GM21360 (cell line): ENCODE measurements around the gene LMCD1.
"Not testable (repeated sequence)": the region's sequence is repeated elsewhere in the genome, so short reads cannot be mapped to it uniquely, and the experiment has no call there.

Experiments used
- ATAC-seq: cut with Tn5 transposase; IDR thresholded peaks from one replicate; pipeline ENCODE4 v1.9.1; 2021; ENCODE audit warnings: mild to moderate bottlenecking, moderate library complexity; ENCODE audit not compliant: unreplicated experiment

LMCD1 gene

GRCh38 chr3:8579943-8580342 is 78.3 kb downstream of the LMCD1 start:
- ATAC-seq, result no peak

GRCh38 chr3:8580434-8580833 is 78.8 kb downstream of the LMCD1 start:
- not testable (repeated sequence) for ATAC-seq

- ATAC-seq, result no peak
Observed at GRCh38 chr3:8581373-8581772, 79.8 kb downstream of the LMCD1 start.

GRCh38 chr3:8581806-8582445 is 80.3 kb downstream of the LMCD1 start:
- no peak for ATAC-seq

- no peak for ATAC-seq
Observed at GRCh38 chr3:8584661-8585060, 83.0 kb downstream of the LMCD1 start.

- ATAC-seq, result no peak
Observed at GRCh38 chr3:8589880-8590556, 88.4 kb downstream of the LMCD1 start.

- ATAC-seq, result no peak
Observed at GRCh38 chr3:8593021-8593827, 91.6 kb downstream of the LMCD1 start.

GRCh38 chr3:8595252-8595651 is 93.6 kb downstream of the LMCD1 start:
- no peak for ATAC-seq

- no peak for ATAC-seq
Observed at GRCh38 chr3:8595695-8596115, 94.1 kb downstream of the LMCD1 start.

- no peak for ATAC-seq
Observed at GRCh38 chr3:8596321-8597218, 94.9 kb downstream of the LMCD1 start.

- ATAC-seq, result no peak
Observed at GRCh38 chr3:8597219-8597853, 95.7 kb downstream of the LMCD1 start.

DNA sequence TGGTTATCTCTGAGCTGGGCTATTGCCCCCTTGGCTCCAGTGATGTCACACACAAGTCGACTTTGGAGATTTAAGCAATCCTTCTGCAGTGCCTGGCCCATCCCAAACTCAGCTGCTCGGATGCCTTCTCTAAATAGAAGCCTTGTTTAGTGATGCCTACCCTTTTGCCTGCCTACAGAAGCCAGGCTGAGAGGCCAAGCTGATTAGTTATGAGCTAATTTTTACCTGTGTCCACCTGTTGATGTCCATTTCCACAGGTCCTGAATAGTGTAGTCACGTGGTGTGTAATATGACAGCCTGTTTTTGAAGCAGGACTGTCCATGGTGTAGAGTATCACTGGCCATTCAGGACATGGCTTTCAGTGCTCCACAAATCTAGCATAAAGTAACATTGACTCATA is 97.5 kb downstream of the LMCD1 start:
- ATAC-seq, result no peak

- ATAC-seq, result no peak
Observed at GRCh38 chr3:8600457-8600856, 98.8 kb downstream of the LMCD1 start.

GRCh38 chr3:8603115-8603710 is 101.6 kb downstream of the LMCD1 start:
- no peak for ATAC-seq

DNA sequence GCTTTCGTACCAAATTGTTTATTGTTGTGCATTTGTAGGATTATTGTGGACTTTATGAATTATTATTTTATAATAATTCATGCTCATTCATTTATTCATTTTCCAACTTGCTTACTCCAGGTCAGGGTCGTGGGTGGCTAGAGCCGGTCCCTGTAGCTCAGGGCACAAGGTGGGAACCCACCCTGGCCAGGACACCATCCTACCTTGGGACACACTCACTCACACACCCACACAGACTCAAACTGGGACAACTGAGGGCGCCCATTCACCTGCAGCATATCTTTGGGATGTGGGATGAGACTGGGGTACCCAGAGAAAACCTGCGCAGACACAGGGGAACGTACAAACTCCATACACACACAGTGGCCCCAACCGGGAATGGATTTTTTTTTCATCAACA is 102.4 kb downstream of the LMCD1 start:
- no peak for ATAC-seq

DNA sequence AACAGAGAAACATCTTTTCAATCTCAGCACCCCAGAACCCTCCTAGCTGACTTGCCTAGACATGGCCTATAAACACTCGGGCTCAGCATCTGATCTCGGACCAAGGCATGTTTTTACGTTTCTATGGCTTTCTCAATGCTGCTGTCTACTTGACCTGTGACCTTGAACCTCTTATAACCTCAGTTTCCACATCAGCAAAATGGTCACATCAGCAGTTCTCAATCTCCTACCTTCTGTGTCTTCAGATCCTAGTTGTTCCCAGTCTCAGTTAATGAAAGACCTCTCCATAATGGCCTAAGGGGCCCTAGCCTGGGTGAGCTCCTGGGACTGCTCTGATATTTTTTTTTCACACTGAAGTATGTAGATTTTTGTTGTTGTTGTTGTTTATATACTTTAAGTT is 103.4 kb downstream of the LMCD1 start:
- ATAC-seq, result no peak

GRCh38 chr3:8606701-8607231 is 105.1 kb downstream of the LMCD1 start:
- ATAC-seq, result no peak

DNA sequence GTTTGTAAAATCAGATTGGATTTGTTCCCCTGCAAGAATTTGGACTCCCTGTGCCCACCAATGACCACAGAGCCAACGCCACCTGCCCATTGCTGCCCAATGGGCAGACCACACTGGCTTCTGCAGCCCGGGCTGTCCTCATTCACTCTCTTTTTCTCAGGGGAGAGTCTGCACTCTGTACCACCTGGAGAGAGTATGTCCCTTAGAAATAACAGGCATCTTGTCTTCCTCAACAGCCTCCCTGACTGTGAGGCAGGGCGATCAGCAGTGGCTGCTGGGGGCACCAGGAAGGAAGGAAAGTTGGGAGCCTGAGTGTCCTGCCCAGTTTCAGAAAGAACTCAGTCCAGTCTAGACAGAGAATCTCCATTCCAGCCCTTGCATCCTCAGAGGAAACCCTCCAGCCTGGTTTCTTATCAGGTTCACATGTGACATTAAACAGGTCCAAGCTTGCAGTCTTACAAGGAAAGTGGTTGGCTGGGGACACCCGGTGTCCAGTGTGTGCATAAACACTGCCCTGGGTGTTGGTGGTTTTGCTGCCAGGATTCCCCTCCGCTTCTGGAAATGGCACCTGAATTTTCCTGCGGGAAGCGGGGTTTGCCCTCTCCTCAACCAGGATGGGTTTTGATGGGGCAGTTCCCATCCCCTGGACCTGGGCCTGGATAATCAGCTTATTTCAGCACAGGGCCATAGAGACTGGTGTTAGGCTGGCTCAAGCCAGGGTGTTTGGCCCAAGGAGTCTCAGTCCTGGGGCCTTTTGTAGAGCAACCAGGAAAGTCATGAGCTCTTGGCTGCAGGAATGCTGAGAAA is 105.8 kb downstream of the LMCD1 start:
- no peak for ATAC-seq
